Stimulated activated CD8-positive, alpha-beta memory T cell treated with anti-CD3 and anti-CD28 coated beads, Interleukin-7, amount 100 ng/mL, for 1 hour (primary cell): ENCODE measurements around the gene TMEM207.

Experiments used
- DNase-seq, 2 donors: peaks; one replicate each; pipeline ENCODE4 v3.0.0-alpha.2; 2020; ENCODE audit warnings: low read depth in 2 of 2

The TMEM207 gene

DNA sequence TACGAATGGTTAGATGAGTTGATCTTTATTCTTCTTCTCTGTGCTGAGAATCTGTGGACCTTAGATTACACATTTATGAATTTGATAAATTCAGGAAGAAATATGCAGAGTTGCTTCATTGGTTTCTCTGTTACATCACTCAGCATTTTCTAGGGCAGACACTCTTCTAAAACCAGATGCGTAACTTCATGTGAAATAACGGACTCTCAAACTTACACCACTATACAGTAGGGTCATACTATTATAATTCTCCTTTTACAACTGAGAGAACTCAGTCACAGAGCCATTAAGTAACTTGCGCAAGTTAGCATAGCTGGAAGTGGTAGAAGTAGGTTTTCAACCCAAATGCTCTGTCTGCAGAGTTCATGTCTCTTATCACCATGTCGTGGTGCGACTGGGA lies 5.7 kb downstream of the TMEM207 start:
- no peak for DNase-seq

DNA sequence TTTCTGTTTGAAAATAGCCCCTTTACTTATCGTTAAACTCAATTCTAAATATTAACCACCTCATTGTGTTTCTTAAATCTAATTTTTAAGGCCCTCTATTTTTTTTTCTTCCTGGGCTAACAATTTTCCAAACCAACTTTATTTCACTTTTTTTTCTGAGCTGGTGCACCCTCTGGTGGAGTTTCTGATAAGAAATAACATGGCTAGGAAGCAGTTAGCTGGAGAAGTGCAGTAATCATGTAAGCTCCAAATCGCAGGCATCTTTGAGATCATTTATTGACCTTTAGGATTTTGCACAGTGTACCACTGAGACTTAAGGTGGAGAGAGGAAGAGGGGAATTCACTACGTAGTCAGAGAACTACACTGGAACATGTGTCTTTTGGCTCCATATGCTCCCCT lies 6.4 kb downstream of the TMEM207 start:
- no peak for DNase-seq

DNA sequence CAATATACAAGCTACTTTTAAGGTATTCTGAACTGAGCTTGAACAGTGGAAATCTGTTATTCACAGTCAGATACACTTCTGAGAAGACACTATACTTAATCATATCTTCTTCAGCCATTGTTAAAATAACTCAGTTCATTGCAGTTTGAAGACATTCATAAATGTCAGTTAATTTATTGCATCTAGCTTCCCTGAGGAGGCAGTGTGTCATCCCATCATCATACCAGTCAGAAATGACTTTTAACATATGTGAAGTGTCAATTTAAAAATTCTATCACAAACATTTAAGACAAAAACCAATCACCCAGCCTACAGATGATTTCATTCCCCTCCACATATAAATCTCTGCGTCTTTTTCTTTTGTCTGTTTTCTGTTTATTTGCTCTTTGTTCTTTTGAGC lies 7.5 kb downstream of the TMEM207 start:
- no peak for DNase-seq

DNA sequence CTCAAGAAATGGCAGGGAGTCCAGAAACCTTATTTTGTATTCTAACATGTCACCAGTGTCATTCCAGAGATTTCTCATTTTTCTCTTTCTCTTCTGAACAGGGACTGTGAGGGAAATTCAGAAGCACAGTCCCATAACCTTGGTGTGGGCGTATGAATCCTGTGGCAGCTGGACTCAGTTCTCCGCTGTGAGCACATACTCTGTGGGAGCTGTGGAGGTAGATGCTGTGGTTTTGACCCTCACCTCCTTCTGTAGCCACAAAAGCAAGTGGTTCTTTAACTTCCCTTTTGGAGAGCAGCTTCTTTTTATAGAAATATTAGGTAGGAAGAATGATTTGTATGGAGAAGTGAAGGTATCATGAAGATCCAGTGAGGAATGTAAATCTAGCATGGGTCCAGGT lies 13.4 kb downstream of the TMEM207 start:
- no peak for DNase-seq

DNA sequence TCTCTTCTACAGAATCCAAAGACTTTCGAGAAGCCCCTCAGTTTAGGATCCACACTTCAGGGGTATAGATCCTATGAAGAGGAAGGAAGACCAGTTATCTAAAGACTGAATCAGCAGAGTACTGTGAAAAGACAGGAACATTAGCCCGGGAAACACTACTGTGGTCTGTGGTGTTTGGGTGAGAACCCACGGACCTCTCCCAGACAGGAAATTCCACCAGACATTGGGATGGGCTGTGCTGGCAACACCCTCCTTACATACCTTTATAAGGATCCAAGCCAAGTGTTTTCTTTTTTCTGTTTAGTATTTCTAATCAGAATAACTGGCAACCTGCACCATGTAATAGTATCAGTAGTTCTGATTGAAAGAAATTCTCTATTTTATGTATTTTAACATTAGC lies 14.1 kb downstream of the TMEM207 start:
- no peak for DNase-seq

DNA sequence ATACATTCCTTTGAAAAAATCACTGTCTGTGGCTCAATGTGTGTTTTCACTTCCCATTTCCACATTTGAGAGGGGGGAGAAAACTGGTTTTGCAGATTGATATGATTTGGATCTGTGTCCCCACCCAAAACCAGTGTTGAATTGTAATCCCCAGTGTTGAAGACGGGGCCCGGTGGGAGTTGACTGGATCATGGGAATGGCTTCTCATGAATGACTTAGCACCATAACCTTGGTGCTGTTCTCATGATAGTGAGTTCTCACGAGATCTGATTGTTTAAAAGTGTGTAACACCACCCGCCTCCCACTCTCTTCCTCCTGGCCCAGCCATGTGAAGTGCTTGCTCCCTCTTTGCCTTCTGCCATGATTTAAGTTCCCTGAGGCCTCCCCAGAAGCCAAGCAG lies 16.1 kb downstream of the TMEM207 start:
- DNase-seq, result no peak

DNA sequence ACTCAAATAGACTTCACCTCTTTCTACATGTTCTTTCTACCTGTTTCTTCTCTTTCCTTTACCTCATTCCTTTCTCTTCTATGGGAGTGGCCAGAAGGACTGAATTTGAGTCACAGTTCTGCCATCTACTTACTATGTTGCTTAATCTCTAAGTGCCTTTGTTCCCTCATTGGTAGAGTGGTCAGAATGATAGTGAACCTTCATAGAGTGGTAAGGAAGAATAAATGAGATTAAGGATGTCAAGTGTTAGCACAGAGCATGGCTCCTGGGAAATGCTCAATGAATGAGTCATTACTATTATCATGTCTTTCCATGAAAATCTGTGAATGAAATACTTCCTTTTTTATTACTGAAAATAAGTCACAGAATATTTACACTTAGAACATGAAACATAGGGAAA lies 17.5 kb downstream of the TMEM207 start:
- DNase-seq, result no peak

DNA sequence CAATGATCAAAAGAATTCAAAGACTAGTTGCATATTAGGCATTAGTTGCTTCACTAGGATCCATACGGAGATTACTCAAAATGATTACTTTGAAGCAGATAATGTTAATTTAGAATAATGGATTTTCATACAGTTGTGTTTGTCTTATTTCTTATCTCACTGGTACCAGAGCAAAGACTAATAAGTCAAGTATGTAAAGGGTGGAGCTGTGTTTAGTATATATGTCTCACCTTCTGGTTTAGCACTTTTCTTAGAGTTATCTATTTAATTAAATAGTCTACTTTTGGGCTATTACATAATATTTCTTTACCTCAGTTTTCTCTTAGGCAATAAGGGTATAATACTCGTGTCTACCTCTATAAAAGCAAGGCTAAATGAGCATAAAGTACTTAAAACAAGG lies 18.8 kb downstream of the TMEM207 start:
- DNase-seq, result no peak

DNA sequence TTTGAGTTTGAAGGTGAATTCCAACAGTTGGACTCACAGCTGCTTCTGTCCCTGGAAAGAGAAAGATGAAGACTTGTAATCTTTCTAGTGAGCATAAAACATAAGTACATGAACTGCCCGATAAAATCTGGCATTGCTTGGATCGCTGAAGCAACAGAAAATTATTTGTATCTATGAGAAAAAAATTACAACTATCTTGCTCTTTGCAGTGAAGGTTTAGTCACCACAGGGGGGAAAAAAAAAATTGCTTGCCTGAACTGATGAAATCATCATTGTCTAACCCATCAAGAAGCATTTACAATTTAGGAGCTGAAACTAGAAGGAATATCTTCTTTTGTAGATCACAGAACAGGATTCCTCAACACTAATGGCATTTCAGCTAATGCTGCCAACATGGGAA lies 20.0 kb downstream of the TMEM207 start:
- no peak for DNase-seq

DNA sequence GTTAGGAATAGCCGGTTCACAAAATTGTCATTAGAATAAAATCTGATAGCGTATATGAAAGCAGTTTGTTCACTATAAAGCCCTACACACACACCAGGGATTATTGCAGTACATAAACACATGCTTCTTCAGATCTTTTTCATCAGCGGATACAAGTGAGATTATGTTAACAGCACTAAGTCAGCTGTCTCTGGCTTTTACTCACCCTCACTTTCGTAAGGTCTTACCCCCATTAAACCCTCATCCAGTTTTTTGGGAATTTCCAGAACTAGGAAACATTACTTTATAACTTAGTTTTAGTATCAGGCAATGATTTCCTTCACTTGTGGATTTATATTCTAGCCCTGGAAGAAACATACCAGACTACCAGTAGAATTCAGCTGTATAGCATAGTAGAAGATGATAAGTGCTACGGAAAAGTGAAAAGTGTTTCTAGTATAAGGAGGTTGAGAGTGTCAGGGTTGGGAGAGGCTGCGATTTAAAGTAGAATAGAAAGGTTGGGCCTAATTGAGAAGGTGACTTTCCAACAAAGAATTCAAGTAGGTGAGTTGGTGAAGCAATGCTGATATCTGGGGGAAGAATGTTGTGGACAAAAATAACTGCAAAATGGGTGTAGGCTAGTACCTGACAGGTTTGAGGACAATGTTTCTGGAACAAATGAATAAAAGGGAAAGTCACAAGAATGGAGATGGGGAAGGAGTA lies 22.7 kb downstream of the TMEM207 start:
- DNase-seq, result no peak

DNA sequence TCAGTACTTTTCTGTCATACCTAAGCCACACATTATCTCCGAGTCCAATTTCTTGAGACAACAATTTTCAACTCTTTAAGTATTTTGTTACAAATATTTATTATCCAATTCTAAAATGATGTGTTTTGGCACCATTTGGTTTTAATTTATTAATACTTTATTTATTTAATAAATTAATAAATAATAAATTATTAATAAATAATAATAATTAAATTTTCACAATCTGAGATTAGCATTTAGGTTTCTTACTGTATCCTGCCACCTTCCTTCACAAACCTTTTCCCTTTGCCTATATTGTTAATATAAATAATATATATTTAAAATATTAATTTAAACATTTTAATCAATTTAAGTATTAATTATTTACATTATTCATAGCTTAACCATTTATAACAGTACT lies 23.9 kb downstream of the TMEM207 start:
- no peak for DNase-seq

DNA sequence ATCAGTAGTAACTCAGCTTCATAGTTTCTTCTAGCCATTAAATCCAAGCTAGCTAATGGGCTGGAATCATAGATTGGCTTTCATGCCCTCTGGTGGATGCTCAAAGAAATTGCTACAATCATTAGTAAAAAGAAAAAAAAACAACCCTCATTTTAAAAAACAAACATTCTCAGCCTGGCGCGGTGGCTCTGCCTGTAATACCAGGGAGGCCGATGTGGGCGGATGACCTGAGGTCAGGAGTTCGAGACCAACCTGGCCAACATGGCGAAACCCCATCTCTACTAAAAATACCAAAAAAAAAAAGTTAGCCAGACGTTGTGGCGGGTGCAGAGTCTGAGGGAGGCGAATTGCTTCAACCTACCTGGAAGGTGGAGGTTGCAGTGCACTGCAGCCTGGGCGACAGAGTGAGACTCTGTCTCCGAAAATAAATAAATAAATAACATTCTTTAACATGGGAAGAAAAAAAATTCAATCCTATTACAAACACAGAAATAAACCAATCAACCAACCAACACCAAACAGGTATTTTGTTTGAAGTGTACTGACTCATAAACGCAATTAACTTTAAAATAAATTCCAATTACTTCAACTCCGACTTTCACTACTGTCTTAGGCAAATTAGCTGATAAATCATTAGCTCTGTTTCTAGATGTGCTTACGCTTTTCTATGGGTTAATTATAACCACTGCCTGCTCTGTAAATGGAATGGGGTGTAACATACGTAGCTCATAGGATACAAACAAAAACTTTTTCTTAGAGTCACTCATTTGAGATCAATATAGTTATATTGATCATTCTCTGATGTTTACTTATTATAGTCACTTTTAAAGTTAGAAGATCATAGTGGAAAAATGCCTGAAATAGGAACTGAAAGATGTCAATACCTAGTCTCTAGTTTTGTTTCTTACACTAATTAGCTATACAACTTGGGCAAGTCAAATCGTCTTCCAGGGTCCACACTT lies 24.9 kb downstream of the TMEM207 start:
- no peak for DNase-seq

DNA sequence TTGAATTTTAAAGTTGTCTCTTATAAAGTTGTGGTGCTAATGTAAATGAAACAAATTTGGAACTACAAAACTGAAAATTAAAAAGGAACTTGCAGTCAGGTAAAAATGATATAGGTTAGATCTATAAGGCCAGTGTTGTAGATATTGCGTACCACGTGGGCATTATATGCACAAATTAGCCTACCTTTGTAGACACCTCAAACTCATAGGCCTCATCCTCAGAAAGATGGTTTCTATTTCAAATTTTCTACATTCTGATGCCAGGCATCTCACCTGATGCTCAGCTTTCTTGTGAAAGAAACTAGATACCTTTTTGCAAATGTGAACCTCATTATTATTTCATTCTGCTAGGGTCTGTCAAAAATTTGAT lies 25.6 kb downstream of the TMEM207 start:
- DNase-seq, result no peak

DNA sequence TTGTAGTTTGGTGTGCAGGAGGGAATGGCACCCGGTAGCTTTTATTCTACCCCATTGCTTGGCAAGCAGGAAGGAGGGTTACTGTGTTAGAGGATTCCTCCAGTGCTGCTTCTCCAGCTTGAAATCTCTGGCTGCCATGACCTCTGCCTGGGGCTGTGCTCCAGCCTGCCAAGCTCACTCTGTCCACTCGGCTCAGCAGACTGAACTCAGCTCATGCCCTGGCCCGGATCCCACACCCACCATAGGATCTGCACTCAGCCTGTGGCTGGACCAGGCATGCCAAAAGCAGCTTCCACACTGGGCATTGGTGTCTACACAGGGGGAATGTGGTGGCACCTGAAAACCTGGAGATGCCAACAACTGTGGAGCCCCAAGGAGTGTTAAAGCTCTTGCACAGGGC lies 35.4 kb downstream of the TMEM207 start:
- DNase-seq, result no peak

DNA sequence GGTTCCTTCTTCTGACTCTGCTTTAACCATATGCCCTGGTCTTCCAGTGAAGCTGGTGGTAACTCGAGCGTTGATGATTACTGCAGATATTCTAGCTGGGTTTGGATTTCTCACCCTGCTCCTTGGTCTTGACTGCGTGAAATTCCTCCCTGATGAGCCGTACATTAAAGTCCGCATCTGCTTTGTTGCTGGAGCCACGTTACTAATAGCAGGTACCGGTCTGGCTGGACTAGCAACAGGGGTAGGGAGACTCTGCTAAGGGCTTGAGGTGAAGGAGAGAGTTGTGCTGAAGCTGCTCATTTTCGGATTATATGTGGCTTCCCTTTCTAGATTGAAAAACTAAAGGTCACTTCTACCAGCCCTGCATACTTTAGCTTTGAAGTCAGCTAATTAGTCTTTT lies 45.0 kb downstream of the TMEM207 start:
- DNase-seq, result no peak

DNA sequence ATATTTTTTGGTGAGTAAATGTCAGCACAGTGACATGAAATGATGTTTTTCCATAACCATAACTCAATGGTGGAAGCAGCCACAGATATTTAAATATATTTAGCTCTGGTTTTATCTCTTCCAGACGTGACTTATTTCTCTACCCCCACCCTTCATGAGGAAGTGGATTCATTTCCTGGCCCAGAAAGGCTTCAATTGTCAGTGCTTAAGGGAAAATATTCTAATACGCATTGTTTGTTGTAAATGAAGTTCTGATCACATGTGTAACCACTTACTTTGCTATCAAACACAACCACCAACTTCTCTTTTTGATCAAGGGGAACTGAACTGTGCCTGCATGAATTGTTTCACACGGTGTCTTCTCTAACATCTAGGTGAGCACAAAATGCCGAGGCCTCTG lies 47.7 kb downstream of the TMEM207 start:
- no peak for DNase-seq

DNA sequence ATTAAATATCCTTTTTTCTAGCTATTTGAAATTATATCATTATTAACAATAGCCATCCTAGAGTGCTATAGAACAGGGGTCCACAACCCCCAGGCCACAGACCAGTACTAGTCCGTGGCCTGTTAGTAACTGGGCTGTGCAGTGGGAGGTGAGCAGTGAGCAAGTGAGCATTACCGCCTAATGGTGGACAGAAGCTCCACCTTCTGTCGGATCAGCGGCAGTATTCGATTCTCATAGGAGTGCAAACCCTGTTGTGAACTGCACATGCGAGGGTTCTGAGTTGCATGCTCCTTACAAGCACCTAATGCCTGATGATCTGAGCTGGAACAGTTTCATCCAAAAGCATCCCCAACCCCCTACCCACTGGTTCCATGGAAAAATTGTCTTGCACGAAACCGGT lies 50.0 kb downstream of the TMEM207 start:
- no peak for DNase-seq

DNA sequence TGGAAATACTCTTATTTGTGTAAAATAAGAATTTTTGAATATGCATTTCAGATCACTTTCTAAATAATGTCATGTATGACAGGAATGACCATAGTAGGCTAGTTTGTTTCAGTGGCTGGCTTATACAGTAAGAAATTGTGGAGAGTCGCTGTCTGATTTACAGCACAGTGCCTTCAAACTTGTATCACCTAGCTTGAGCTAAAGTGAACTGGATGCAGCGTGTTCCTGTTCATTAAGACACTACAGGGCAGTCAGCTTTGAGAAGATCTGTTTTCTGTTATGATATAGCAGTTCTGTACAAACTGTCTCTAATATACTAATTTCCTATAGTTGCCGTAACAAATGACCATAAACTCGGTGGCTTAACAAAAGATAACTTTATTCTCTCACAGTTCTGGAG lies 51.8 kb downstream of the TMEM207 start:
- DNase-seq, result no peak

DNA sequence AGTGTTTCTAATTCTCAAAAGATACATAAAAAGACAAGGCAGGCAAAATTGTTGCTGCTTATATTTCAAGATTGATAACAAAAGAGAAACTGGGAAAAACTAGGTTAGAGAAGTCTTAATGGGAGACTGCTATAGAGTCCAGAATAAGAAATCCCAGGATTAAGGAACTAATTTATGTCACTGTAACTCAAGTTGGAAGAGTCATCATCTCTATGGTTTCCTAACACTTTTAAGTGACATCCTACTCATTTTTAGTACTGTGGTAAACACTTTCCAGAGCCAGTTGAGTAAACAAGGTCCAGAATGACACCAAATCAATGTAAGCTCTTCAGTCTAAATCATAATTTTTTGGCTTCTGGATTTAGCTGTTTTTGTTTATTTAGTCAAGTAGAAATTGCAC lies 53.7 kb downstream of the TMEM207 start:
- DNase-seq, result no peak

DNA sequence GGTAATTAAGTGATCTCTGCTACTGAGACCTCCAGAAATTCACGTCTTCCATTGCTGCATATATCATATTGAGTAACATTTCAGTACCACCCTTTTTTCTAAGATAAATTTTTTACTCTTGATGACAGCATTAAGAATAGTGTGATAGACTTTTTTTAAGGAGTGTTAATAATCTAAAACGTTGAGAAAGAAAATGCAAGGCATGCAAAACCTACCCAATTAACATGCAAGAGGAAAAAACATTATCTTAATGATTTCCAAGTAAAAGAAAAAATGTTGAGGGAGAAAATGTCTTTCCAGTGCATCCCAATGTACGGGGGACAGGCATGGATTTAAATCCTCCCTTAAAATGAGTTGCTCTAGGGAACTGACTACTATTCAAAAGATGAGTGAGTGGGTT lies 61.0 kb downstream of the TMEM207 start:
- DNase-seq, result no peak

DNA sequence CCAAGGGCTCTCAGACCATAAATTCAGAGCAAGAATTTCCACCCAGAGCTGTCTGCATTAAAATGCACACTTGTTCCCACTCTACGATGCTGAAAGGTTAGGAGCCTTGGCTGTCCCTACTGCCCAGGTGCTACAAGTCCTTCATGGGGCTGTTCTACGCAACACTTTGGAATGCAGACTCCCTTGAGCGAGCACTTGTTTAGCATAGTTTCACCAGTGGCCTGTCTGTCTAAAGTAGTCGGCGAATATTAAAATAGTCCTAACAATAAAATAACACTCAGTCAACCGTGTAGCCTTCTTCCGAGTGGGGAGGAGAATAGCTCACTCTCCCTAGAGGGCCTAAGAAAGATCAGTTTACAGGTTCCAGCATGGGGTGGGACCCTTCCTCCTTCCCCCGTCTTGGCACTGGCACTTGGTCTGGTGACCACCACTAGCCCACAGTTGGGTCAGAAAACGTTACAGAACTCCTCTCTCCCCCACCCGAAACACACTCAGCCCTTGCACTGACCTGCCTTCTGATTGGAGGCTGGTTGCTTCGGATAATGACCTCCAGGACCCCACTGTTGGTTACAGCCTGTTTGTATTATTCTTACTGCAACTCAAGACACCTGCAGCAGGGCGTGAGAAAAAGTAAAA lies 62.0 kb downstream of the TMEM207 start, which contains the start of gene CLDN16:
CLDN16 (plus strand) TSS at position 586 of the 636 bp plus-strand sequence. CDS start 167 bp downstream, outside the sequence.
- no peak for DNase-seq
